Stimulated activated memory B cell treated with anti-CD40 and anti-IgM and Interleukin-4, amounts not matched to agents 10 μg/mL and 1 μg/mL and 100 μg/mL, for 72 hours (primary cell): ENCODE data around the gene PPM1H.
"Not testable (repeated sequence)": the region's sequence is repeated elsewhere in the genome, so short reads cannot be mapped to it uniquely, and the experiment has no call there.

Experiments used
- ATAC-seq: fragments of 150-1000 bp; cut with Tn5 transposase; 2 replicates; pipeline ENCODE4 v1.10.0; 2021
- H3K27ac Mint-ChIP-seq: one replicate; pipeline ENCODE4 v1.8.0; 2022; ENCODE audit warnings: mild to moderate bottlenecking, mixed read lengths
- H3K27me3 Mint-ChIP-seq: one replicate; pipeline ENCODE4 v1.8.0; 2022; ENCODE audit warnings: mixed read lengths
- H3K36me3 Mint-ChIP-seq: one replicate; pipeline ENCODE4 v1.8.0; 2022; ENCODE audit warnings: mixed read lengths
- H3K4me1 Mint-ChIP-seq: one replicate; pipeline ENCODE4 v1.8.0; 2022; ENCODE audit warnings: mixed read lengths
- H3K4me3 Mint-ChIP-seq: one replicate; pipeline ENCODE4 v1.8.0; 2022; ENCODE audit warnings: mild to moderate bottlenecking, moderate library complexity, mixed read lengths
- H3K9me3 Mint-ChIP-seq: one replicate; pipeline ENCODE4 v1.8.0; 2022; ENCODE audit warnings: mixed read lengths

Gene PPM1H

DNA sequence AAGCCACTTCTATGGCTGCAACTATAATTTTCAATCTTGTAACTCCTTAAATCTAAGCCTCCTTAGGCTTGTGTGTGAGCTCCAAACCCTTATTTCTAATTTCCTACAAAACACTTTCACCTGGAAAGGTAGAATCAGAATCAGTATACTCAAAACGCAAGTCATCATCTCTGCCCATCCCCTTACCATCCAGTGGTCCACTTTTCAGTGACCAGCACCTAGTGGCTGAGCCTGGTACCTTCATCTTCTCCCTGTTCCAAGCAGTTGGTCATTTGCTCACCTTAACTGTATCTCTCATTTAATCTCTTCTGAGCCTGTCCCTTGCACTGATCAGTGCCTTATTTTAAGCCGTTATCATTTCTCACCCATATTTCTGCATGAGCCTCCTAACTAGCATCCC, 107.9 kb downstream of the PPM1H start:
- ATAC-seq, result no peak
- peaks cover 11% of the 10 kb centered on the region for H3K27me3 Mint-ChIP-seq
- no peaks in the 10 kb centered on the region for H3K4me1 Mint-ChIP-seq
- no peak overlapping the region for H3K27ac Mint-ChIP-seq
- no peaks in the 10 kb centered on the region for H3K9me3 Mint-ChIP-seq
- H3K36me3 Mint-ChIP-seq, result no peaks in the 10 kb centered on the region
- no peak overlapping the region for H3K4me3 Mint-ChIP-seq

DNA sequence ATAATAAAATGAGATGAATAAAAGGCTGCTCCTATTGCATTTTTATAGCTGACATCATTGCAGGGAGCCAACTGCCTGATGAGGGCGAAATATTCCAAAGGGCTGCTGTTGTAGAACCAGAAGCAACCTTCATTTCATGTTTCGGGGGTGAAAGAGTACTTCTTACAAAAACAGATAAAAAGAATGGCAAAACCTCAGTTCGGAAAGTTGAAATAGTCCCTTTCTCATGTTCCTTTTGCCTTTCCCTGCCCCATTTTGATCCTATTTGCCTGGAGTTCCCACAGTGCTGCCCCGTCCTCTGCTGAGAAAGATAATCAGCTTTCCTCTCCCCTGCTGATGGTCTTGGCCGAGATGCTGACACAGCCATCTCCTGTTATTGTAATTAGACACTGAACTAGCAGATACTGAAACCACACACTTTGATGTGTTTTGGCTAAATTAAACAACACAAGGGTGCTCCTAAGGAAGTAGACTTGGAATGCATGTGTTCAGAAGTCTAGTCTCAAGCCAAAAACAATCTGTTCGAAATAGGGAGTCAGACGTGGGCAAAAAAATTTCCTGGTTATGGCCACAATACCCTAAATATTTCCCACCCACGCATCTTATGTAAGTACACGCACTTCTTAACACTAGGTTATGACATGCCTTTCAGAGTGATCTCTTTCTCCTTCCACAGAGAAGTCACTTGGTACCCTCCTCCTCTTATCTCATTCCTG, 117.2 kb downstream of the PPM1H start:
- Mint-ChIP-seq H3K27ac (no peak overlapping the region), H3K9me3 (no peaks in the 10 kb centered on the region), H3K4me1 (no peaks in the 10 kb centered on the region), H3K27me3 (peaks cover 47% of the 10 kb centered on the region), H3K36me3 (no peaks in the 10 kb centered on the region), H3K4me3 (no peak overlapping the region)
- no peak for ATAC-seq

DNA sequence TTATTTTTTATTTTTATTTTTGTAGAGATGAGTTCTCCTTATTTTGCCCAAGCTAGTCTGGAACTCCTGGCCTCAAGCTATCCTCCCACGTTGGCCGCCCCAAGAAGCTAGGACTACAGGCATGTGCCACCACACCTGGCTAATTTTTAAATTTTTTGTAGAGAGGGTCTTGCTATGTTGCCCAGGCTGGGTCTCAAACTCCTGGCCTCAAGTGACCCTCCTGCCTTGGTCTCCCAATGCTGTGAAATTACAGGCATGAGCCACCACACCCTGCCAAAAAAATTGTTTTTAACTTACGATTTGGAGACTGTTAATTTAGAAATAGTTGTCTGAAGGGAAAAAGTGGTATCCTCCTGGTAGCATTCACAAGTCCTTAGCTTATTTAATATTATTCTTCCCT, 120.7 kb downstream of the PPM1H start:
- H3K36me3 Mint-ChIP-seq, result no peaks in the 10 kb centered on the region
- no peaks in the 10 kb centered on the region for H3K4me1 Mint-ChIP-seq
- peaks cover 18% of the 10 kb centered on the region for H3K27me3 Mint-ChIP-seq
- no peak overlapping the region for H3K4me3 Mint-ChIP-seq
- no peaks in the 10 kb centered on the region for H3K9me3 Mint-ChIP-seq
- no peak for ATAC-seq
- no peak overlapping the region for H3K27ac Mint-ChIP-seq

GRCh38 chr12:62813031-62813829, 121.7 kb downstream of the PPM1H start:
- Mint-ChIP-seq H3K36me3 (no peaks in the 10 kb centered on the region), H3K4me3 (peak overlapping the region; percentile 38), H3K9me3 (no peaks in the 10 kb centered on the region), H3K27ac (no peak overlapping the region), H3K4me1 (peaks cover 6% of the 10 kb centered on the region), H3K27me3 (peaks cover 11% of the 10 kb centered on the region)
- ATAC-seq, result no peak

- not testable (repeated sequence) for H3K4me1 Mint-ChIP-seq, ATAC-seq, H3K27ac Mint-ChIP-seq, H3K36me3 Mint-ChIP-seq, H3K4me3 Mint-ChIP-seq, H3K9me3 Mint-ChIP-seq, H3K27me3 Mint-ChIP-seq
Measured at GRCh38 chr12:62811481-62811880, 123.5 kb downstream of the PPM1H start.

DNA sequence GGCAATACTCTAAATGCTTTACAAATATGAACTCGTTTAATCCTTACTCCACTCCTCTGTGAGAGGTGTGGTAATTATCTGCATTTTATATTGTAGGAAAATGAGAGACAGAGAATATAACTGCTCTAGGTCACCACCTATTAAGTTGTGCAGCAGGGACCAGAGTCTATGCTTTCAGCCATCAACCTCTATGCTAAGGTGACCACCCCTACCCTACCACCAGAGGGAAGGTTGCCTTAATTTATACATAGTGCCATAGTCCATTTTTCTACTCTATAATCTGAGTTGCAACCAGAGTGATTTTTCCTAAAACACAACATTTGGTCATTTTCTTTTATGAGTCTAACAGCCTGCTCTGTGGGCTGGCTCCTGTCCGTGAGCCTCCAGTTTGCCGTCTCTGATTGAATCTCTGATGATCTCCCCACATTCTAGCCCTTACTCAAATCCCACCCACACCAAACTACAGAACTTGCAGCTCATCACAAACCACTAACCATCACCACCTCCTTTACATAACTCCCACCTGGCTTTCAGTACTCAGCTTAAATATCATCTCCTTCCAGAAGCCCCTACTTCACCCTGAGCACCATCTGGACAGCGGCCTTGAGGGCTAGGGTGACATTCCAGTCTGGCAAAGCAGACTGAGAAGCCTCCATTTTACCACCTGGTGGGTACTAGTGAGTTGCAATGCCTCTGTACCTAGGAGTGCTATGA, 126.6 kb downstream of the PPM1H start:
- Mint-ChIP-seq H3K27me3 (peaks cover 8% of the 10 kb centered on the region), H3K4me1 (peaks cover 6% of the 10 kb centered on the region), H3K27ac (no peak overlapping the region), H3K36me3 (peaks cover 5% of the 10 kb centered on the region), H3K9me3 (peaks cover 5% of the 10 kb centered on the region), H3K4me3 (no peak overlapping the region)
- ATAC-seq, result peak; percentile 73

GRCh38 chr12:62806893-62807292, 128.1 kb downstream of the PPM1H start:
- no peak for ATAC-seq
- Mint-ChIP-seq H3K27me3 (peaks cover 8% of the 10 kb centered on the region), H3K4me1 (peaks cover 6% of the 10 kb centered on the region), H3K36me3 (peaks cover 5% of the 10 kb centered on the region), H3K27ac (no peak overlapping the region), H3K9me3 (peaks cover 5% of the 10 kb centered on the region), H3K4me3 (no peak overlapping the region)

DNA sequence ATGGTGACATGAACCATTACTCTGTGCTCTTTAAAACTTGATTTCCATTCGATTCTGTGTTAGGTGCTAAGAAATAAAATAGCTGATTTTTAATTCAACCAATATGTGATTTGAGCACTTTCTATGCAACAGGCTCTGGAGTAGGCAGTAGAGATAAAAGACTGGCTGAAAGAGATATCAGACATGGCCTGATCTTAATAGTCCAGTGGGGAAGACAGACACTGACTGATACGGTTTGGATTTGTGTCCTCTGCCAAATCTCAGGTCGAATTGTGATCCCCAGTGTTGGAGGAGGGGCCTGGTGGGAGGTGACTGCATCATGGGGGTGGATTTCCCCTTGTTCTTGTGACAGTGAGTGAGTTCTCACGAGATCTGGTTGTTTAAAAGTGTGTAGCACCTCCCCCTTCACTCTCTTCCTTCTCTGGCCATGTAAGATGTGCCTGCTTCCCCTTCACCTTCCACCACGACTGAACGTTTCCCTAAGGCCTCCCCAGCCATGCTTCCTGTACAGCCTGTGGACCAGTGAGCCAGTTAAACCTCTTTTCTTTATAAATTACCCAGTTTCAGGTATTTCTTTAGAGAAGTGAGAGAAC, 128.6 kb downstream of the PPM1H start:
- Mint-ChIP-seq H3K9me3 (peaks cover 5% of the 10 kb centered on the region), H3K4me3 (no peak overlapping the region), H3K36me3 (peaks cover 5% of the 10 kb centered on the region), H3K27ac (no peak overlapping the region), H3K27me3 (peaks cover 8% of the 10 kb centered on the region), H3K4me1 (peaks cover 6% of the 10 kb centered on the region)
- ATAC-seq, result no peak

DNA sequence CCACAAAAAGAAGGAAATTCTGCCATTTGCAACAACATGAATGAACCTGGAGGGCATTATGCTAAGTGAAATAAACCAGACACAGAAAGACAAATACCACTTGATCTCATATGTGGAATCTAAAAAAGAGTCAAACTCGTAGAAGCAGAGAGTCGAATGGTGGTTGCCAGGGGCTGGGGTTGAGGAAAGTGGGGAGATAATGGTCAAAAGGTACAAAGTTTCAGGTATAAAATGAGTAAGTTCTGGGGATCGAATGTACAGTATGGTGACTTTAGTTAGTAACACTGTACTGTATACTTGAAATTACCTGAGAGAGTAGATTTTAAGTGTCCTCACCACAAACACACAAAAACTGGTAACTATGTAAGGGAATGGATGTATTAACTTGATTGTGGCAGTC, 129.4 kb downstream of the PPM1H start:
- ATAC-seq, result no peak
- peaks cover 6% of the 10 kb centered on the region for H3K4me1 Mint-ChIP-seq
- peaks cover 5% of the 10 kb centered on the region for H3K36me3 Mint-ChIP-seq
- peaks cover 8% of the 10 kb centered on the region for H3K27me3 Mint-ChIP-seq
- no peak overlapping the region for H3K4me3 Mint-ChIP-seq
- no peak overlapping the region for H3K27ac Mint-ChIP-seq
- H3K9me3 Mint-ChIP-seq, result peaks cover 5% of the 10 kb centered on the region

DNA sequence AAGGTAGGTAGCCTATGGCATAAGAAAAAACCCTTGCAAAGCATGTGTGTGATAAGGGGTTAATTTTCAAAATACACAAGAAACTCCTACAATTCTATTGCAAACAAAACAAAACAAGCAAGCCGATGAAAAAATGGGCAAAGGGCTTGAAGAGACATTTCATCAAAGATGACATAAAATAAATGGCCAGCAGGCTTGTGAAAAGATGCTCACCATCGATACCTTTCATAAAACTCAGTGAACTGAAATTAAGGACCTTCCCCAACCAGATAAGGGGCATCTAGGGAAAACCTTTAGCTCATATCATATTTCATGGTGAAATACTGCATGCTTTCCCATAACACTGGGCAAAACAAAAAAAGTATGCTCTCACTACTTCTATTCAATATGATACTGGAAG, 131.2 kb downstream of the PPM1H start:
- H3K4me1 Mint-ChIP-seq, result peaks cover 6% of the 10 kb centered on the region
- no peak for ATAC-seq
- H3K27ac Mint-ChIP-seq, result no peak overlapping the region
- H3K36me3 Mint-ChIP-seq, result peaks cover 5% of the 10 kb centered on the region
- H3K9me3 Mint-ChIP-seq, result peaks cover 5% of the 10 kb centered on the region
- peaks cover 8% of the 10 kb centered on the region for H3K27me3 Mint-ChIP-seq
- no peak overlapping the region for H3K4me3 Mint-ChIP-seq

GRCh38 chr12:62802984-62803383, 132.0 kb downstream of the PPM1H start:
- ATAC-seq, result no peak
- H3K4me3 Mint-ChIP-seq, result no peak overlapping the region
- H3K36me3 Mint-ChIP-seq, result peaks cover 5% of the 10 kb centered on the region
- peaks cover 8% of the 10 kb centered on the region for H3K27me3 Mint-ChIP-seq
- H3K9me3 Mint-ChIP-seq, result peaks cover 5% of the 10 kb centered on the region
- H3K27ac Mint-ChIP-seq, result no peak overlapping the region
- H3K4me1 Mint-ChIP-seq, result no peaks in the 10 kb centered on the region

- H3K4me1 Mint-ChIP-seq, result no peaks in the 10 kb centered on the region
- peaks cover 10% of the 10 kb centered on the region for H3K27me3 Mint-ChIP-seq
- peaks cover 5% of the 10 kb centered on the region for H3K9me3 Mint-ChIP-seq
- no peak overlapping the region for H3K27ac Mint-ChIP-seq
- no peak overlapping the region for H3K4me3 Mint-ChIP-seq
- no peak for ATAC-seq
- H3K36me3 Mint-ChIP-seq, result peaks cover 5% of the 10 kb centered on the region
Measured at GRCh38 chr12:62802321-62802720, 132.6 kb downstream of the PPM1H start.

DNA sequence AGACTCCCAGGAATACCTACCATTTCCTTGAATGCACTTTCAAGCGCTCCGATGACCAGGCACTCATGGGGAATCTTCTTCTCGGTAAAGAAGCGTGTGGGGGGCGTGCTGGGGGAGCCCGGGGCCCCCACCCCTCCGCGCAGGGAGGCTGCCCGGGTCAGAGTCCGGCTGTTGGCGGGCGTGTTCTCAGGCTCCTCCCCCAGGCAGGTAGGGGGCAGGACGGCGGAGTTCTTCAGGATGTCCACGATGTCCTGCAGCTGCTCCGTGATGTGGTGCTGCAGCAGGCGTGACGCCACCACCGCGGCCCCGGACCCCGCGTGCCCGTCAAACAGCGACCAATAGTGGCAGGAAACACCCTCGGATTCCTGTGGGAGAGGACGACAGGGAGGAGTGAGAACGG, 133.2 kb downstream of the PPM1H start:
- H3K9me3 Mint-ChIP-seq, result peaks cover 4% of the 10 kb centered on the region
- no peak overlapping the region for H3K4me3 Mint-ChIP-seq
- no peak overlapping the region for H3K27ac Mint-ChIP-seq
- peaks cover 12% of the 10 kb centered on the region for H3K27me3 Mint-ChIP-seq
- no peak for ATAC-seq
- H3K36me3 Mint-ChIP-seq, result peaks cover 3% of the 10 kb centered on the region
- no peaks in the 10 kb centered on the region for H3K4me1 Mint-ChIP-seq

DNA sequence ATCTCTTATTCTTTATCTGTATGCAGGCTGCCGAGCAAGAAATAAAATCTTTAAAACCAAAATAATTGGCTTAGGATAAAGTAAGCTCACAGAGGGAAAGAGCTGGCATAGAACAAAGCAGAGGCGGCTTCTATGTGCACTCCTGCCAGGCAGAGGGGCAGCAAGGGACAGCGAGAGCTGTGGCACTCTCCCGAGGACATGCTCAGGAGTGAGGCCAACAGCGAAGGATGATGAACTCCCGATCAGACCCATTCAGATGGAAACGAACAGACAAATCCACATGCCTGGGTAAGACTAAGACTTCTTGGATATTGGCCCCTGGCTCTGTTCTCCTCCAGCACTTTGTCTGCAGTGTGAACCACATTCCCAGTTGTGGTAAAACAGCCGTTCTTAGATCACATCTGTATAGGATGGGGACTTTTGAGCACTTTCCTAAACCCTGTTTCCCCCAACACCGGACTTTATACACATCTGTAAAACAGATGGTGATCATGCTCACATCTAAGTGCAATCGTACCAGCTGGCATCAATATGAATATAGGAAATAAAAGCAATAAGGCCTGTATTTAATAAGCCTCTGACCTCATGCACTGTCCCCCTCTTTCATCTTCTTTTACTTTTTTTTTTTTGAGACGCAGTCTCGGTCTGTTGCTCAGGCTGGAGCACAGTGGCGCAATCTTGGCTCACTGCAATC, 134.1 kb downstream of the PPM1H start:
- Mint-ChIP-seq H3K36me3 (no peaks in the 10 kb centered on the region), H3K9me3 (no peaks in the 10 kb centered on the region), H3K27ac (no peak overlapping the region), H3K4me3 (no peak overlapping the region), H3K4me1 (no peaks in the 10 kb centered on the region), H3K27me3 (peaks cover 8% of the 10 kb centered on the region)
- ATAC-seq, result no peak
